IMR-90 (cell line): ENCODE measurements around the gene TNFRSF17.

Experiments used
- CHD1 ChIP-seq: IDR thresholded peaks from 2 replicates; pipeline ENCODE4 v1.6.1; 2012; ENCODE audit warnings: low read depth, low read length, improper control_type of control experiment
- CTCF ChIP-seq: conservative IDR thresholded peaks from 2 replicates; pipeline ENCODE4 v1.5.1; 2012; ENCODE audit warnings: mild to moderate bottlenecking, low read depth, low read length, improper control_type of control experiment

DNA sequence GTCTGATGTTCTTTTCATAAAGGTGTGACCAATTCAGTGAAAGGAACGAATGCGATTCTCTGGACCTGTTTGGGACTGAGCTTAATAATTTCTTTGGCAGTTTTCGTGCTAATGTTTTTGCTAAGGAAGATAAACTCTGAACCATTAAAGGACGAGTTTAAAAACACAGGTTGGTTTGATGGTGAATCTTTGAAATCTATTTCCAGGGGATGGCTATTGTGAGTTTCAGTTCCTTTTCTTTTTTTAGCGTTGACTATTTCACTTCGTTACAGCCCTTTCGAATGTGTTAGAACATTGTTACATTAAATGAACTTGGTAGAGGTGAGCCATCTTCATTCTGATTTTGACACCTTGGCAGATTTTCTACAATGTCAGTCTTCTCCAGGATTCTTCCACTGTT is 1.2 kb downstream of the TNFRSF17 start:
- no peak for TF ChIP-seq CTCF
- no peak for TF ChIP-seq CHD1
